HG03378 (cell line): ENCODE measurements around the gene SNAPC1.
"Not testable (repeated sequence)": the region's sequence is repeated elsewhere in the genome, so short reads cannot be mapped to it uniquely, and the experiment has no call there.

ENCODE experiments used
- ATAC-seq: cut with Tn5 transposase; IDR thresholded peaks from one replicate; pipeline ENCODE4 v1.9.1; 2021; ENCODE audit warnings: mild to moderate bottlenecking, moderate library complexity; ENCODE audit not compliant: unreplicated experiment

The SNAPC1 gene, protein sequence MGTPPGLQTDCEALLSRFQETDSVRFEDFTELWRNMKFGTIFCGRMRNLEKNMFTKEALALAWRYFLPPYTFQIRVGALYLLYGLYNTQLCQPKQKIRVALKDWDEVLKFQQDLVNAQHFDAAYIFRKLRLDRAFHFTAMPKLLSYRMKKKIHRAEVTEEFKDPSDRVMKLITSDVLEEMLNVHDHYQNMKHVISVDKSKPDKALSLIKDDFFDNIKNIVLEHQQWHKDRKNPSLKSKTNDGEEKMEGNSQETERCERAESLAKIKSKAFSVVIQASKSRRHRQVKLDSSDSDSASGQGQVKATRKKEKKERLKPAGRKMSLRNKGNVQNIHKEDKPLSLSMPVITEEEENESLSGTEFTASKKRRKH

GRCh38 chr14:61761959-61762786, at the start of gene SNAPC1:
Gene SNAPC1 (plus strand): TSS chr14:61762420. CDS start chr14:61762461, 41 bp downstream.
- peak; percentile 96 for ATAC-seq

DNA sequence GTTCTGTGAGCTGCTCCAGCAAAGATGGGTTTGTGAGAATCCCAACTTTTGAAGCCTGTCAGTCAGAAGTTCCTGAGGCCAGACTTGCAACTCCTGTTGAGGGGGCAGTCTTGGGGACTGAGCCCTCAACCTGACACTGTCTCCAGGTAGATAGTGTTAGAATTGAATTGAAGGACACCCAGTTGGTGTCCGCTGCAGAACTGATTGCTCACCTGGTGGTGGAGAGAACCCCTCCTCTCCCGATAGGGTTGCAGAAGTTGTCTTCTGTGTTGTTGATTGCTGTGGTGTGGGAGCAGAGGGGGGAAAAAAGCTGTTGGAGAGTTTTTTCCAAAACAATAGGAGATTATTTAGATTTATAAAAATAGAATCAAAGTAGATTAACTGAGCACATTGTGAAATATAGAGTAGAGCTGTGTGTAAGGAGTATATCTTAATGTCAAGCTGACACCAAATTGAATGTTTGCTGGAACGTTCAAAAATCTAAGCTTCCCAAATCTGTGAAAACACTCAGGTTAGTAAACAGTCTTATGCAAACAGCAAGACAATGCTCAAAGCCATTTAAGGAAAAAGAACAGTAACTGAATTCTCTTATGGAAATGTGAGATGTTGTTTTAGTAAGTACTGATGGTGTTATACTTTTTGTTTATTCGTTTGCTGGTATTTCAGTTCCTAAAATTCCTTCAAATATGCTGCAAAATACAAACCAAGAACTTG, 48.3 kb upstream of the SNAPC1 start:
- ATAC-seq = no peak

GRCh38 chr14:61716956-61717355, 45.3 kb upstream of the SNAPC1 start:
- ATAC-seq = no peak

- ATAC-seq = no peak
Observed at GRCh38 chr14:61718039-61718438, 44.2 kb upstream of the SNAPC1 start.

- no peak for ATAC-seq
Observed at GRCh38 chr14:61719344-61720293, 42.6 kb upstream of the SNAPC1 start.

DNA sequence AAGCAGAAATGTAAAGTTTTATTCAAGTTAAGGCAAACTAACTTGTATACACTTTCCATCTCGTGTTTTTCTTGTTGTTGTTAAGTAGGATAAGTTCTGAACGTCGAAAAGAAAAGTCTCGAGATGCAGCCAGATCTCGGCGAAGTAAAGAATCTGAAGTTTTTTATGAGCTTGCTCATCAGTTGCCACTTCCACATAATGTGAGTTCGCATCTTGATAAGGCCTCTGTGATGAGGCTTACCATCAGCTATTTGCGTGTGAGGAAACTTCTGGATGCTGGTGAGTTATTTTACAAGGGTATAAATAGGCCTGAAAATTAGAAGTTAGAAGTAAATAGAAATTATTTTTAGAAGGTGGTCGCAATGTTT, 41.9 kb upstream of the SNAPC1 start:
- ATAC-seq = no peak

- no peak for ATAC-seq
Observed at GRCh38 chr14:61720741-61721140, 41.5 kb upstream of the SNAPC1 start.

GRCh38 chr14:61724133-61724532, 38.1 kb upstream of the SNAPC1 start:
- ATAC-seq = no peak

DNA sequence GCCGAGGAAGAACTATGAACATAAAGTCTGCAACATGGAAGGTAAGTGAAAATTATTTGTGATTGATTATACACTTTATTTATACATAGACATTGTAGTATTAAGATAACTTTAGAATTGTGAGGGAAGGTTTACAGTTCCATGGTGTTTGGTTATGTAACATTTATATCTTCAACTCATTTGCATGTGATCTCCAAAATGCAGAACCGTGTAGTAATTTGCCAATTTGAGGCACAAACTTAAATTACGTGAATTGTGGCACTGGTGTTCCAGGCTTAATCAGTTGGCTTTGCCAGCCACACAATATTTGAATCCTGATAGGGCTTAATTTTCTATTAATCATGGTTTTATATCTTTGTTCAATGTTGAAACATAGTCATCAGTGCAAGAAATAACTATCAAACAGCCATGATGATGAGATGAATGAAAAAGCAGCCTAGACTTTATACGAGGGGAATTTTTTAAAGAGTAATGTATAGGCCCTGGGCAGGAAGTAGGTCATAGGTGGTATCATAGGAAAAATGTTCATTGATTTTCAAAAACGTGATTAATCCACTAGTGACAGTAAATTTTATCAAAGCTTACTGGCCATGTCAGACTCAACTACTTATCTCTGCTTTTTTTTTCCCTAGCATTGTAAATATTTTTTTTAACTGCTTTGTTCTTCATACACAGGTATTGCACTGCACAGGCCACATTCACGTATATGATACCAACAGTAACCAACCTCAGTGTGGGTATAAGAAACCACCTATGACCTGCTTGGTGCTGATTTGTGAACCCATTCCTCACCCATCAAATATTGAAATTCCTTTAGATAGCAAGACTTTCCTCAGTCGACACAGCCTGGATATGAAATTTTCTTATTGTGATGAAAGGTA, 35.2 kb upstream of the SNAPC1 start:
- ATAC-seq = no peak

- no peak for ATAC-seq
Observed at GRCh38 chr14:61730756-61731373, 31.4 kb upstream of the SNAPC1 start.

GRCh38 chr14:61733972-61734371, 28.2 kb upstream of the SNAPC1 start:
- no peak for ATAC-seq

GRCh38 chr14:61736751-61737150, 25.5 kb upstream of the SNAPC1 start:
- no peak for ATAC-seq

GRCh38 chr14:61737915-61738314, 24.3 kb upstream of the SNAPC1 start:
- ATAC-seq = no peak

DNA sequence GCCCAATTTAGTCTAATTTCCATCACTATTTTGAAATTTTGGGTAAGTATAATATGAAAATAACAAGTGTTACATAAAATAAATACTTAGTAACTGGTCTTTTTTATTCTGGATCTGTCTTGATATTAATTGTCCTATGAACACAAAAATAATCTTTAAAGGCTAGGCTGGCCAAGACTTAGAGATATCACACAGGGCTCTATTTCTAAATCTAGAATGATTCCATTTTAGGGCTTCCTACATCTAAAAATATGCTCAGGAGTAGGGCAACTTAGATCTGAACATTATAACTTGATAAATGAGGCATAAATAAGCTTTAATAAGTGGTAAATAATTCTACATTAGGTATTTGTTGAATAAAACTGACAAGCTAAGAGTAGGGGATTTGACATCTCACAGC, 23.1 kb upstream of the SNAPC1 start:
- no peak for ATAC-seq

DNA sequence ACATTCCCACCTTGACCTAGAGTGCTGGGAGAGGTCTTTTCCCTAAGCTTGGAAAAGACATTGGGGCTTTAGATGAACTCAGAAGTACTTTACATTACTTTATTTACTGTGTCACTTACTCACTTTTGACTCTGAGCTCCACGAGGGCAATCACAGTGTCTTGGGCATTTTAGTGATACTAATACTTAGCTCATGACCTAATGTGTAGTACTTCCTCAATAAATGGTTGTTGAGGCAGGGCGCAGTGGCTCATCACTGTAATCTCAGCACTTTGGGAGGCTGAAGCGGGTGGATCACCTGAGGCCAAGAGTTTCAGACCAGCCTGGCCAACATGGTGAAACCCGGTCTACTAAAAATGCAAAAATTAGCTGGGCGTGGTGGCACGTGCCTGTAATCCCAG, 19.8 kb upstream of the SNAPC1 start:
- no peak for ATAC-seq

DNA sequence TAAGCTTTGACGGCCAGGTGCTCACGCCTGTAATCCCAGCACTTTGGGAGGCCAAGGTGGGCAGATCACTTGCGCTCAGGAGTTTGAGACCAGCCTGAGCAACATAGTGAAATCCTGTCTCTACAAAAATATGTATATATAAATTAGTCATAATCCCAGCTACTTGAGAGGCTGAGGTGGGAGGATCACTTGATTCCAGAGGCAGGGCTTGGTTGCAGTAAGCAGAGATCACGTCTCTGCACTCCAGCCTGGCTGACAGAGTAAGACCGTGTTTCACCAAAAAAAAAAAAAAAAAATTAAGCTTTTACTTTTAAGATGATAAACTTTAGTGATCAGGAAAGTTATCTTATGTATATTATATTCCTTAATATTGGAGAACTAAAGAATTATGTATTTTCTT, 18.0 kb upstream of the SNAPC1 start:
- ATAC-seq = no peak

DNA sequence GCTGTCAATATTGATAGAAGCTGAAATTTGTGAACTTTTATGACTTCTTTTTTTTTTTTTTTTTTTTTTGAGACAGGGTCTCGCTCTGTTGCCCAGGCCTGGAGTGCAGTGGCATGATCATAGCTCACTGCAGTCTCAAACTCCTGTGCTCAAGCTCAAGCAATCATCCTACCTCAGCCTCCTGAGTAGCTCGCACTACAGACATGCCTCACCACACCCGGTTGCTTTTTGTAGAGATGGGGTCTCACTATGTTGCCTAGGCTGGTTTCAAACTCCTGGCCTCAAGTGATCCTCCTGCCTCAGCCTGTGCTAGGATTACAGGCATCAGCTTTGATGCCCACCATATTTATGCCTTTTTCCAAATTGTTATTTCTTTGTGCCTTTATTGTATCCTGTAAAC, 15.9 kb upstream of the SNAPC1 start:
- ATAC-seq = not testable (repeated sequence)

DNA sequence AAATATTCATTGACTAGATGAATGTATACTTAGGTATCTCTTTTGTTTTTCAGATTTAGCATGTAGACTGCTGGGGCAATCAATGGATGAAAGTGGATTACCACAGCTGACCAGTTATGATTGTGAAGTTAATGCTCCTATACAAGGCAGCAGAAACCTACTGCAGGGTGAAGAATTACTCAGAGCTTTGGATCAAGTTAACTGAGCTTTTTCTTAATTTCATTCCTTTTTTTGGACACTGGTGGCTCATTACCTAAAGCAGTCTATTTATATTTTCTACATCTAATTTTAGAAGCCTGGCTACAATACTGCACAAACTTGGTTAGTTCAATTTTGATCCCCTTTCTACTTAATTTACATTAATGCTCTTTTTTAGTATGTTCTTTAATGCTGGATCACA, 15.3 kb upstream of the SNAPC1 start:
- no peak for ATAC-seq

- ATAC-seq = no peak
Observed at GRCh38 chr14:61747342-61747741, 14.9 kb upstream of the SNAPC1 start.
